NCI-H2081 treated with DMSO at 0.1 percent for 48 hours (cell line): ENCODE results near the gene SNCB.

Source experiments
- DNase-seq: peaks from one replicate; lab custom pipeline; 2025; lab: John Stamatoyannopoulos, UW

The SNCB gene

GRCh38 chr5:176629853-176630680, at the start of gene SNCB, which contains the start of gene EIF4E1B:
SNCB (minus strand) TSS chr5:176630534; CDS start chr5:176629654, 880 bp downstream.
EIF4E1B (plus strand) TSS chr5:176630675; CDS start chr5:176642788, 12,113 bp downstream.
- DNase-seq, result no peak

- DNase-seq, result no peak
These were observed 49.3 kb upstream of the SNCB start for GRCh38 chr5:176679365-176680225.

GRCh38 chr5:176678584-176678983, 48.2 kb upstream of the SNCB start:
- DNase-seq, result no peak

DNA sequence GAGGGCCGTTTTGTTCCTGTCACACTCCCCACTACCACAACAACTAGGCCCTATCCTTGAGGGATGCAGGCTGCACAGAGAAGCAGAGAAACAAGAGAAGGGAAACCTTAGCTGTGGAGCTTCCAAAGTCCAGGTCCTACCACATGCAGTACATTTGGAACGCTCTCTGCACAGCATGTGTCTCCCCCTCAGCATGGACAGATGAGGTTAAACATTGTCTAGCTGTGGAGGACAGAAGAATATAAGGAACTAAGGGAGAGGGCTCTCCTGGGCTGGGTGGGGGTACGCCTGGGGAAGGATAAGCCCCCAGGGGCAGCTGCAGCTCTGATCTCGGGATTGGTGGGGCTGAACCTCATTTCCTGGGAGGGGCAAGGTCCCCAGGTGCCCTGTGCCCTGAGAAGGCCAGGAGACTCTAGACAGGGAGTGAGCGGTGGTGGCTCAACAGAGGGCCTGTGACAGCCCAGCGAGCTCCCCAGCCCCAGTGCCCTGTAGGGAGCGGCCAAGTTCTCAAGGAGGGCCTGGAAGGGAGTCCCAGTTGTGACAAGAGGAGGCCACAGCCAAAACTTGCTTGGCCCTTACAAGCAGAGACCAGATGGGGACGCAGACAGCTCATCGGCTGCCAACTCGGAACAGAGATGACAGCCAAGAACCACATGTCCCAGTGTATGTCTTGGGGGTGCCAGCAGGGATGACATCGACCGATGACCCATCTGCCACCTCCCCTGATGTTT, 47.0 kb upstream of the SNCB start:
- DNase-seq, result no peak

DNA sequence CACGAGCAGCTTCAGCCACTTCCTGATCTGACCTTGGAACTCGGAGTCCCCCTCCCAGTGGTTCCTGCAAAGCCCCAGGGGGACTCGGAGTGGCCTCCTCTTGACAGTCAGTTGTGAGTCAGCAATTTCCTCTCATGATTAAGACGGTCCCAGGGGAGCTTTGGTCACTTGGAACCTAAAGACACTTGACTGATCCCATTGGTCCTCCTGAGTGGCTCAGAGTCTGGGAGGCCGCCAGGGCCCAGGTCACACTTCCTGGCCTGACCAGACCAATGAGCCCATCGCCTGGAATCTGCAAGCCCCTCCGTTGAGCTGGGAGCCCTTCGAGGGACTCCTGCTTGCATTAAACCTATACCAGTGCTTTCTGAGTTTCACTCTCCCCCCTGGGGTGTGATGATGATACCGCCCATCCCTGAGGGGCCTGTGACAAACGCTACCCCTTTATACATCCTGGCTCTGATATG, 46.1 kb upstream of the SNCB start:
- DNase-seq, result no peak

DNA sequence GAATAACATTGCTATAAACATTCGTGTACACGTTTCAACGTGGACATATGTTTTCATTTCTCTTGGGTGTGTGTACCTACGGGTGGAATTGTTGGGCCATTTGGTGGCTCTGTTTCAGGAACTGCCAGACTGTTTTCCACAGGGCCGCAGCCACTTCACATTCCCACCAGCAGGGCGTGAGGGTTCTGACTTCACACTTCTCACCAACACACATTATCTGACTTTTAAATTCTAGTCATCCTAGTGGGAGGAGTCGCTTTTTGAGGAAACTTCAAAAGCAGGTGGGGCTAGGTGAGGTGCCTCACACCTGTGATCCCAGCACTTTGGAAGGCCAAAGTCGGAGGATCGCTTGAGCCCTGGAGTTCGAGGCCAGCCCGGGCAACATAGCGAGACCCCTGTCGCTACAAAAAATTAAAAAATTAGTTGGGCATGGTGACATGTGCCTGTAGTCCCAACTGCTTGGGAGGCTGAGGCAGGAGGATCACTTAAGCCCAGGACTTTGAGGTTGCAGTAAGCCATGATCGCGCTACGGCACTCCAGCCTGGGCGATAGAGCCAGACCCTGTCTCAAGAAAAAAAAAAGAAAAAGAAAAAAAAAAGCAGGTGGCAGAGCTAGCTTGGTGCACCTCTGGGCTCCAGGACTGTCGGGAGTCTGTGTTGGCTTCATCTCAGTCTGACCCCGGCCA, 45.5 kb upstream of the SNCB start:
- no peak for DNase-seq

- DNase-seq, result no peak
These were observed 44.5 kb upstream of the SNCB start for GRCh38 chr5:176674799-176675198.

DNA sequence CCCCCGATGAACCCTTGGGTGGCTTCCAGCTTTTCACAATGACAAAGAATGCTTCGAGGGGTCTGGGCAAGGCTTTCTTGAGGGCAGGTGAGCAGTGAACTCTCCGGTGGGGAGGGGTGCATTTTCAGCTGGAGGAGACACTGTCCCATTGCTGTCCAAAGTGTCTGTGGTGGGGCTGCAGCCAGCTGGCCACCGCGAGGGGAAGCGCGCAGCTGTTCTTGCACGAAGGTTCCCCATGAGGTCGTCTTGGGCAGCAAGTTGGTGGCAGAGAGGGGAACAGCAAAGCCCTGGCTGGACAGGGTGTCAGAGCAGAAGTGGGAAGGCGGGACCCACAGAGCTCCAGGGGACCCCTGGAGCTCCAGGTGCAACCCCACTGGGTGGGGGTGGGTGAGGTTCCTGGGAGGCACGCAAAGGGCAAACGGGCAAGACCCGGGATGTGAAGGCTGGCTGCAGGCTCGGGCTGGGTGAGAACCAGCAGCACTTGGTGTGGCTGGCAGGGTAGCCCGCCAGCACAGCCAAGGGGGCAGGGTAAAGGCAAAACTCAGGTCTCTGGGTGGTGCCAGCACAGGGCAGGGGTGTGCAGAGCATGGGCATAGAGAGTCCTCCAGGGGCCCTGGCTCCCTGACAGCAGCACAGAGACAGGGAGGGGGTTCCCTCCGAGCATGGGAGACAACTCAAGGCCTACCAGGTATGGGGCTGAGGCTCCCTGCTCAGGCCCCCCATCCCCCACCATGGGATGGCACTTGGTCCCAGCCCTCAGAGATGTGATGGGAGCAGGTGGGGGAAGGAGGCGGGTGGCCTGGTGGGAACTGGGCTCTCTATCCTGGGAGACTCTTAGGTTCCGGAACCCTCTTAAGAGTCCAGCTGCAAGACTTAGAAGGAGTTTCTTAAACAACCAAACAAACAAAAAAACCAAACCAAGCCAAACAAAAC, 43.6 kb upstream of the SNCB start:
- DNase-seq, result no peak

DNA sequence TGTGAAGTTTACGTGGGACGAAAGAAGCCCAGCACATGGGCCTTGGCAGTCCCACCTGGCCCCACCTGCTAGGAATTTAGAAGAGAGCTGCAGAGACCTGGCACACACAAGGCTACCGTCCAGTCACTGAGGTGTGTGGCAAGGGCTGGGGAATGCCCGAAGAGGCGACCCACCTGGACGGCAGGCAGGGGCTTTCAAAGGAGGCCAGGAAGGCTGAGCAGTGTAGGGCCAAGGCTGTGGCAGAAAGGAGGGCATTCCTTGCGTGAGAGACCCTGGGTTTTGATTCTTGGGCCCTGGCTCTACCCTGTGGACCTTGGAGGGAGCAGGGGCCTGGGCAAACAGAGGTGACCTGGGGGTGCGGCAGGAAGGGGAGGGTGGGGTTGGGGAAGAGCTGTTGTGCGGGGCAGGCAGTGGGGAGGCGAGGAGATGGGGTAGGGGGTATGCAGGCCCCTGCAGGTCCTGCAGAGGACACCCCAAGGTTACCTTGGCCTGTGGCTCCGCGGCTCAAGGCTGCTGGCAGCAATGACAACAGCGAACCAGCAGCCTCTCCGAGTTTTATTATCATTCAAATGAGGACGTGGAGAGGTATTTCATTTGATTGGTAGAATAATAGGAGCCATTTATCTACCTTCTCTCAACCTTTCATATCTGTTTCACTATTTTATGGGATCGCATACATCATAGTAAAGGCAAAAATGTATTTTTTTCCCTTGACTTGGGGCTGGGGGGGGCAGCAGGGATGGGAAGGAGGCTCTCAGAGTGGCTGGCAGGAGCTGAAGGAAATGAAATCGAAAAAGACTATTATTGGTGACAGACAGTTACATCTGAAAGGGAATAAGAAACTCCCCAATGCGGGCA, 41.8 kb upstream of the SNCB start:
- DNase-seq, result no peak

DNA sequence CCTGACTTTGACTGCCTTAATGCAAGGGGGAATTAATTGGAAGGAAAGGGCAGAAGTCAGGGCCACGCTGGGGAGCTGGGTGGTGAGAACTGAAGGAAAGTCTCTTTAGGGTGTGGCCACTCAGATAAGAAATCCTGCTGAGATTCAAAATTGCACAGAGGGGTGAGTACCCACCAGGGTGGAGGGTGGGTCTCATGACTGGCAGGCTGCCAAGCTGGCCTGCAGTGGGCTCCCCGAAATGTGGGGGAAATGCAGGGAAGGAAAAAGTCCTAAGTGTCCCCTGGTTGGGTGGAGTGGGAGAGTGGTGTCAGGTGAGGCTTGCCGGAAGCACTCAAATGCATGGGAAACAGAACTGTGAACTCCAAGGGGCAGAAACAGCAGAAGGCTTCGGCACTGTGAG, 41.1 kb upstream of the SNCB start:
- DNase-seq, result no peak

DNA sequence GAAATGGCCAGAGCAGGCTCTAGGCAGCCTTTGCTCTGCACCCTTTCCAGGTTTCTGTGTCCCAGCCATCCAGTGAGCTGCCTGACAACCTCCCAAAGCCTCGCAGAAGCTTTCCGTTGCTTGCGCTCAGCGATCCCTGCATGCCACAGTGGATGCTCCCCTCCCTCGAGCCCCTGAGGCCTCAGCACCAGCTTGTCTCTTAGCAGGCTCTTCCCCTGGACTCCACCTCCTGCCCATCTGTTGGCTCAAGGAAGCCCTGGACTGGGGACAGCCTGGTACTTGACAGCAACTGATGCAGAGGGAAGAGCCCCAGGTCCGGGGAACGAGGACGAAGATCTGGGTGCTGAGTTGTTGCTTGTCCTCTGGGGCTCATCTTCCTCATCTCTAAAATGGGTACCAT, 40.1 kb upstream of the SNCB start:
- DNase-seq, result no peak

DNA sequence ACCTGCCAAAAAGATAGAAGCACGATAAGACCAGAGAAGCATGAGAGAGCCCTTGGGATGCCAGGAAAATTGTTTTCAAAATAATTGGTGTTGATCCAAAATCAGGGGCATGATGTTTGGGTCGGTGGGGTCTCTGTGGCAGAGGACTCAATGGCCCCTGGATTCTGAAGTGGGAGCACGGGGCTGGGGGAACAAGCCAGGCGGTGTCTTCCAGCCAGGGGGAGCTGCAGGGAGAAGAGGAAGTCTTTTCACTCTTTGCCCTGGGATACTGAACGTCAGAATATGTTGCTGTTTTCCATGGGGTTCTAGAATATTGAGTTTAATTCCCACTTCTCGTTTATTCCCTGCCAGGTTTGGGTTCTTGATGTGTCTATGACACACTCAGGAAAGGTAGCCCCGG, 37.3 kb upstream of the SNCB start:
- DNase-seq, result no peak

DNA sequence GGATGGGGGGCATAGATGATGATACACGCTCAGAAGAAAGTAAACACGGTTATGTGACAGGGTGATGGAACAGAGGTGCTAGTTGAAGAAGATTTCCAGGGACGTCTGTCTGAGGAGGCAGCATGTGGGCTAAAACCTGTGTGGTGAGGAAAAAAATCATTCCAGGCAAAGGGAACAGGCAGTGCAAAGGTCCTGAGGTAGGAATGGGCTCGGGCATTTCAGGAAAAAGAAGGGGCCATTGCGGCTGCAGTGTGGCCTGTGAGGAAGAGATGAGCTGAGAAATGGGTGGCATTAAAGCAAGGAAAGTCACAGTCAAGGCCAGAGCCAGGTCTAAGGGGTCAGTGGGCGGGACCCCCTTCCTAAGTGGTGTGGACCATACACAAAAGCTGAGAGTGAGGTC, 35.2 kb upstream of the SNCB start:
- DNase-seq, result no peak

- no peak for DNase-seq
These were observed 34.6 kb upstream of the SNCB start for GRCh38 chr5:176664886-176665285.

DNA sequence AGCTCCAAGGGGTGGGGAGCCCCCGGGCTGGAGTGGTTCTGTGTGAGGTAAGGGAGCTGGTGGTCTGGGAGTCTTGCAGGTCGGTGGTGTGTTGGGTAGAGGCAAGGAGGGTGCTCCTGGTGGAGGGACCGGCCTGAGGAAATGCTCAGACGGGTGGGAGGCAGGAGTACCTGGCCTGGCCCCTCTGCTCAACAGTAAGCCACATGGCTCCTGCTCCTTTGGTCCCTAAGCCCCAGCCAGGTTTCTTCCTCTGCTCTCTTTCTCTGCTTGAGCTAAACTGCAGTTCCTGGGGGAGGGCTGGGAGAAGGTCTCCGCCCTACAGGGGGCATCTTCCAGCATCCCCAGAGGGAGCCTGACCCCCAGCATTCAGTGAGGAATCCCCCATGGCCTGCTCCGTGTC, 34.1 kb upstream of the SNCB start:
- DNase-seq, result no peak

DNA sequence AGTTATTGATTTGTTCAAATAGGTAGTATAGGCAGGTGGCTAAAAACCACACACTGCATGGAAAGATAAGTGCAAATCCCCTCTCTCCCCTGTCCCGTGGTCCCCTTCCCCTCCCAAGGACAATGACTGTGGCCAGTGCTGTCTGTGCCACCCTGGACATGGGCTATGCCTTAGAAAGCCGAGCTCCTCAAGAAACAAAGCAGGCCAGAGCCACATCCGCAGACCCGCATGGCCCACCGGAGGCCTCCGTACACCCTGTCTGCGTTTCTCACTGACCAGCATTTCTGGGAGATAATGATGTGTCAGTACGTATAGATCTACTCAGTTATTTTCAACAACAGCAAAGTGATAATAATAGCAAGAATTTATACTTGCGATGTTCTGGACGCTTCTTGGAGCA, 33.2 kb upstream of the SNCB start:
- DNase-seq, result no peak

- no peak for DNase-seq
These were observed 32.3 kb upstream of the SNCB start for GRCh38 chr5:176662371-176663333.

DNA sequence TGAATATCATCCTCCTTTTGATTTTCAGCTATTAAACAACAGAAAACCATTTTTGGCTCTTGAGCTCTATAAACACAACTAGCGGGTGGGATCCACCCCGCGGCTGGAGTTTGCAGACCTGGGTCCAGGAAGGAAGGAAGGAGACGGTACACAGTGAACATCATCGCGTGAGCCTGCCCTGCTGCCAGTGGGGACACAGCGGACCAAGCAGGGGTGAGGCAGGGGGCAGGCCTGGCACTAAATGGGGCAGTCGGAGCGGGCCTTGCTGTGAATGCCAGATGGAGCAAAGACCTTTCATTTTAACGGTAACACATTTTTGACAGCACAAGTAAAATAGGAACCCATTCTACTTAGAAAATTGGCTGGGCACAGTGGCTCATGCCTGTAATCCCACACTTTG, 31.3 kb upstream of the SNCB start:
- DNase-seq, result no peak
